C4-2B (cell line): ENCODE data around the gene SLC37A3.

Experiments
- CTCF ChIP-seq: fragments of 450-650 bp; conservative IDR thresholded peaks from 2 replicates; pipeline ENCODE4 v1.5.1; 2017; ENCODE audit warnings: mild to moderate bottlenecking
- ZFX ChIP-seq: fragments of 450-650 bp; IDR thresholded peaks from 2 replicates; pipeline ENCODE4 v1.6.1; 2017

DNA sequence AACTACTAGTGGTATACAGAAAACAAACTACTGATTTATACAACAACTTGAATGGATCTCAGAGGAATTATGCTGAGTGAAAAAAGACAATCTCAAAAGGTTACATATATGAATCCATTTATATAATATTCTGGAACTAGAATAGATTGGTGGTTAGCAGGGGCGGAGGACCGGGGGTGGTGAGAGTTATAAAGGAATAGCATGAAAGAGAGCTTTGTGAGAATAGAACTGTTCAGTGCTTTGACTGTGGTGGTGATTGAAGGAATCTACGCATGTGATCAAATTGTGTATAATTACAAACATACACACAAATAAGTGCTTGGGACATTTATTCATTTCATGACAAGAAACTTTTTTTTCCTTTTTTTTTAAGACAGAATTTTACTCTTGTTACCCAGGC lies 25.2 kb upstream of the SLC37A3 start:
- TF ChIP-seq CTCF (no peak), ZFX (no peak)
